ENCODE measurements around the gene KHDRBS2. TPM values are rescaled to one million over a fixed set of nuclear protein-coding genes. Genes with fewer than 3 reads are reported as not detected.

Gene KHDRBS2
- polyA plus RNA-seq, 1 donor (not counting 4 experiments of a cell fraction or from before 2014, with no cell fraction given), result not detected

DNA sequence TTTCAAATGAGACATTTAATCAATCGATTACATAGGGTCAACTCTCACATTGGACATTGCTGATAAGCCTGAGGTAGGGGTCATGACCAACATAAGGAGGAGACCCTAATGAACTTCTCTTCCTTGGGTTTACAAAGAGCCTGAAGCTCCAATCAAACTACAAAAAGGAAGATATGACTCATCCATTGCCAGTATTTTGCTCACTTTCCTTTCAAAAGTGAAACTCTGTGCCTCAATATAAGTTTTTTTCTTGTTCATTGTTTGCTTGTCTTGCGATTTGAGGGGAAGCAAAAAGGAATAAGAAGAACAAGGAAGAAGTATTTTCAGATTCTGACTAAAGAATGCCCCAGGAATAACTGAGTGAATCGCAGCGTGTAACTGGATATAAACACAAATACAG lies 38.8 kb upstream of the KHDRBS2 start:
- TF ChIP-seq CTCF (optimal IDR thresholded peaks at IDR 0.05 in 1 of 3, IDR thresholded peaks at IDR 0.05 in 1 of 3, conservative IDR thresholded peaks at IDR 0.05 in 1 of 3; ENCODE audit: extremely low read depth in 1 of 3, insufficient read depth in 2 of 3, low read length in 3 of 3), result no peak
- H2AFZ ChIP-seq (ENCODE audit: control insufficient read depth, low read length), result no peak overlapping the region
- no peaks in the 10 kb centered on the region for H3K4me1 ChIP-seq (ENCODE audit: control insufficient read depth, extremely low read depth, insufficient read depth, low read length)
- no peaks in the 10 kb centered on the region for H3K36me3 ChIP-seq (ENCODE audit: control insufficient read depth in 2 of 2, extremely low read depth in 1 of 2, insufficient read depth in 2 of 2, low read length in 2 of 2)
- no peak for DNase-seq (ENCODE audit: low read depth, low spot score)
- no peak overlapping the region for H3K9ac ChIP-seq (ENCODE audit: control insufficient read depth, extremely low read depth, insufficient read depth, low read length)
- no peak overlapping the region for H3K4me2 ChIP-seq (ENCODE audit: control insufficient read depth, extremely low read depth, insufficient read depth, low read depth, low read length)
- H3K27ac ChIP-seq (ENCODE audit: control insufficient read depth, insufficient read depth, low read length), result no peak overlapping the region
- no peak for FAIRE-seq
- no peaks in the 10 kb centered on the region for H4K20me1 ChIP-seq (ENCODE audit: control insufficient read depth, extremely low read depth, insufficient read depth, low read length)
- no peaks in the 10 kb centered on the region for H3K27me3 ChIP-seq (ENCODE audit: control insufficient read depth, extremely low read depth, insufficient read depth, low read length)
- H3K9me3 ChIP-seq (ENCODE audit: control insufficient read depth, low read depth, low read length), result no peaks in the 10 kb centered on the region
- dilution Hi-C loops (cut with MboI; ENCODE audit: extremely low pct_ligation_motif_present, low sequenced_read_pairs), result no loop called here
- H3K79me2 ChIP-seq (ENCODE audit: control insufficient read depth, insufficient read depth, low read length), result no peaks in the 10 kb centered on the region
- no peak overlapping the region for H3K4me3 ChIP-seq (ENCODE audit: control insufficient read depth in 2 of 3, extremely low read depth in 1 of 3, insufficient read depth in 2 of 3, low read depth in 1 of 3, low read length in 3 of 3)
- no peaks in the 10 kb centered on the region for H3K9me1 ChIP-seq (ENCODE audit: control insufficient read depth, extremely low read depth, insufficient read depth, low read length)

GRCh38 chr6:62323818-62324431 lies 37.9 kb upstream of the KHDRBS2 start:
- dilution Hi-C loops (cut with MboI; ENCODE audit: extremely low pct_ligation_motif_present, low sequenced_read_pairs), result no loop called here
- Histone ChIP-seq H3K27ac (ENCODE audit: control insufficient read depth, insufficient read depth, low read length) (no peak overlapping the region), H3K9me1 (ENCODE audit: control insufficient read depth, extremely low read depth, insufficient read depth, low read length) (no peaks in the 10 kb centered on the region), H3K9ac (ENCODE audit: control insufficient read depth, extremely low read depth, insufficient read depth, low read length) (no peak overlapping the region), H2AFZ (ENCODE audit: control insufficient read depth, low read length) (no peak overlapping the region), H3K4me2 (ENCODE audit: control insufficient read depth, extremely low read depth, insufficient read depth, low read depth, low read length) (no peak overlapping the region), H4K20me1 (ENCODE audit: control insufficient read depth, extremely low read depth, insufficient read depth, low read length) (no peaks in the 10 kb centered on the region), H3K4me3 (ENCODE audit: control insufficient read depth in 2 of 3, extremely low read depth in 1 of 3, insufficient read depth in 2 of 3, low read depth in 1 of 3, low read length in 3 of 3) (no peak overlapping the region), H3K9me3 (ENCODE audit: control insufficient read depth, low read depth, low read length) (no peaks in the 10 kb centered on the region), H3K27me3 (ENCODE audit: control insufficient read depth, extremely low read depth, insufficient read depth, low read length) (no peaks in the 10 kb centered on the region), H3K36me3 (ENCODE audit: control insufficient read depth in 2 of 2, extremely low read depth in 1 of 2, insufficient read depth in 2 of 2, low read length in 2 of 2) (no peaks in the 10 kb centered on the region), H3K4me1 (ENCODE audit: control insufficient read depth, extremely low read depth, insufficient read depth, low read length) (no peaks in the 10 kb centered on the region), H3K79me2 (ENCODE audit: control insufficient read depth, insufficient read depth, low read length) (no peaks in the 10 kb centered on the region)
- no peak for DNase-seq (ENCODE audit: low read depth, low spot score)
- no peak for TF ChIP-seq CTCF (optimal IDR thresholded peaks at IDR 0.05 in 1 of 3, IDR thresholded peaks at IDR 0.05 in 1 of 3, conservative IDR thresholded peaks at IDR 0.05 in 1 of 3; ENCODE audit: extremely low read depth in 1 of 3, insufficient read depth in 2 of 3, low read length in 3 of 3)
- TF ChIP-seq EZH2 (IDR thresholded peaks at IDR 0.05; ENCODE audit: low read length), result no peak
- FAIRE-seq, result no peak
